HL-60/S4 treated with retinoic acid at 250 ng/mL for 4 days and 3 days (cell line): ENCODE measurements around the gene SSU72.
"Not testable (repeated sequence)": the region's sequence is repeated elsewhere in the genome, so short reads cannot be mapped to it uniquely, and the experiment has no call there.

Source experiments
- in situ Hi-C: fragments of 300-500 bp; cut with MboI; formaldehyde crosslinking; loops from 2 replicates; pipeline ENCODE4 v1.7.0; 2022; ENCODE audit warnings: low sequenced_read_pairs

The SSU72 gene

DNA sequence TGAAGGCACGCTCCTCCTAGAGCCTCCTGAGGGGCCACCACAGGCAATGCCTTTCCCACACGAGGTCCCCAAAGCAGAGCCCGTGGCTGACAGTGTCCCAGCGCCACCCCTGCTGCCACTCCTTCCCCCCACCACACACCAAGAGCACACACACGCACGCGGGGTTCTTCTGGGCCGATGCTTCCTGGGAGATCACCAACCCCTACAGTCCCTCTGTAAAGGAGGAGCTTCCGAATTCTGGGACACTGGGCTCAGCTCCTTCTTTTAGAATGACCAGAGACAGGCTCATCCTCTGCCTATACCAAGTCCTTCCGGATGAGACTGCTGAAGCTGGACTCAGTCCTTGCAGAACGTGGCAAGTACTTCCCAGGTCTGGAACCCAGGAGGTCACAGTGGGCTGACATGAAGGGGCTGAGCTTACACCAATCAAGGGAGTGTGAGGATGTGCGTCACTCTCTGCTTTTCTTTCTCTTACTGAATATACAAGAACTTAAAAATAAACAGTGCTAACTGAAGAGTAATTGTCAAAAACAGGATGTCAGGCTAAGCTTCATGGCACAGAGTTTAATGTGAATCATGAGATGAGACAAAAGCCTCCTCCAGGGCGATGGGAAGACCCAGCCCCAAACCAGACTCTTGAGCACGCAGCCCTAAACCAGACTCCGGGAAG, 12.7 kb downstream of the SSU72 start:
- in situ Hi-C loops = no loop called here

DNA sequence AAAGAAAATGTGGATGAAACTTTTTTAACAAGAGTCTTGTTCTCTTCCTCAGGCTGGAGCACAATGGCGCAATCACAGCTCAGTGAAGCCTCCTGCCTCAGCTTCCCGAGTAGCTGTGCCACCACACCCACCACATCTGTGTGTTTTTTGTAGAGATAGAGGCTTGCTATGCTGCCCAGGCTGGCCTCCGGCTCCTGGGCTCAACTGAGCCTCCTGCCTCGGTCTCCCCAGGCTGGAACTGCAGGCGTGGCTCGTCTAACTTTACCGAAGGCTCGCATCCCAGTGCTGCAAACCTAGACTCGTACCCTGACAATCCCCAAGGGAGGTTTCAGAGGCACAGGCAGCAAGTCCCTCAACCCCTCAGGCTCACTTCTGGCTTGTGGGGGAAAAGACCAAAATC, 14.5 kb downstream of the SSU72 start:
- in situ Hi-C loops = no loop called here

DNA sequence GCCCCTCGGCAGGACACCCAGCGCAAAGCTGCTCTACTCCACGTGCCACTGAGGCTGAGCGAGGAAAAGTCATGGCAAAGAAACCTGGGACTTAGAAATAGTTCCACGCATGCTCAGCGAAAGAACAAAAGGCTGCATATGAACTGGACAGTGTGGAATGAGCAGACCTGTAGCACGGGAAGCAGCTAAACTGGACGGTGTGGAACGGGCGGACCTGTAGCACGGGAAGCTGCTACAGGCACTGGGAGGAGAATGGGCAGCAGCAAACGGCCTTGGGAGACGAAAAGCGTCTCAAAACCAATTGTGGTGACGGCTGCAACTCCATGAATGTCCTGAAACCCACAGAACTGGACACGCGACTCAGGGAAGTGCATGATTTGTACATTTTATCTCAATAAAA, 15.6 kb downstream of the SSU72 start:
- in situ Hi-C loops = no loop called here

DNA sequence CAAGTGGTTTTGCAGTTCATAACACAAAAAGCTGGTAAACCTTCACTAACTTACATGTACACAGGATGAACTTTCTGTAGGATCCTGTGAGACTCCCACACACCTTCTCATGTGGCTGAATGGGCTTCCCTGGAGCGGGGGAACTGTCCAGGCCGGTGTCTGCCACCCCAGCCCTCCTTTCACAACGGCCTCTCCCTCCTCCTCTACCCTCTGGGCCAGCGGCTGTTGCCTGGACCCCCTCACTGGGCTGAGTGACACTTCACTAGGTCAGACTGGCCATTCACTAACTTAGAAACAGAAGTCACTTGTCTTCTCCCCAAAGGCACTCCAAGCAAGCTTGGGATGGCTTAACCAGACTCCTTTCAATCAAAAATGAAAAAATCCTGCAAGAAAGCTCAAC, 16.1 kb downstream of the SSU72 start:
- in situ Hi-C loops = no loop called here

DNA sequence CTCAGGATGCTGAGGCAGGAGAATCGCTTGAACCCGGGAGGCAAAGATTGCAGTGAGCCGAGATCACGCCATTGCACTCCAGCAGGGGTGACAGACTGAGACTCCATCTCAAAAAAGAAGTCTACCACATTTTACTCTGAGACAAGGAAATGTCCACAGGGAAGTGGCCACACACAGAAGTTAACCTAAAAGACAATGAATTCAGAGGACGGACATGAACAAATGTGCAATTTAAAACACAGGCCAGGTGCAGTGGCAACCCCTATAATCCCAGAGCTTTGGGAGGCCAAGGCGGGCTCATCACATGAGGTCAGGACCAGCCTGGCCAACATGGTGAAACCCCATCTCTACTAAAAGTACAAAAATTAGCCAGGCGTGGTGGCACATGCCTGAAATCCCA, 17.0 kb downstream of the SSU72 start:
- in situ Hi-C loops = not testable (repeated sequence)

DNA sequence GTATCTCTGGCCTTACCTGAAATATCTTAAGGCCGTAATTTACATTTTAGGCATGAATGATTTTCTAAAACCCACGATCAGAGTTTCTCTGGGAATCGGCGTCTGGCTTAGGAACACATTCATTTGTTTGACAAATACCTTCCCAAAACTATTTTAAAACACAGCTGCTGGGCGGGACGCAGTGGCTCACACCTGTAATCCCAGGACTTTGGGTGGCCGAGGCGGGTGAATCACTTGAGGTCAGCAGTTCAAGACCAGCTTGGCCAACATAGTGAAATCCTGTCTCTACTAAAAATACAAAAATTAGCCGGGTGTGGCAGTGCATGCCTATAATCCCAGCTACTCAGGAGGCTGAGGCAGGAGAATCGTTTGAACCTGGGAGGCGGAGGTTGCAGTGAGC, 17.7 kb downstream of the SSU72 start:
- in situ Hi-C loops = not testable (repeated sequence)

DNA sequence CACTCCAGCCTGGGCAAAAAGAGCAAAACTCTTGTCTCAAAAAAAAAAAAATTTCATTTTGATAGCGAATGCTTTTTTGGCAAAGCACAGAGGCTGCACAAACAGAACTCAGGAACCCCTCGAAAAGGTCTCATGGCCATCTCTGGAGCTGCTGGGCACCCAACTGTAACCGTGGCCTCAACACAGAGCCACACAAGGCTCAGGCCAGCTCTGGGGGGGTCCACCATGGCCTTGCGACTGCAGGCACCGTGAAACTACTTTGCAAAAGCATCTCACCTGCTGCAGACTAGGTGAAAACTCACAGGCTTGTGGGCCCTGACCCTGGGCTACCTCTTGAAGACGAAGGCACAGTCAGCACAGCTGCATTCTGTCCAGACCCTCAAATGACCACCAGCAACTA, 18.2 kb downstream of the SSU72 start:
- in situ Hi-C loops = no loop called here

DNA sequence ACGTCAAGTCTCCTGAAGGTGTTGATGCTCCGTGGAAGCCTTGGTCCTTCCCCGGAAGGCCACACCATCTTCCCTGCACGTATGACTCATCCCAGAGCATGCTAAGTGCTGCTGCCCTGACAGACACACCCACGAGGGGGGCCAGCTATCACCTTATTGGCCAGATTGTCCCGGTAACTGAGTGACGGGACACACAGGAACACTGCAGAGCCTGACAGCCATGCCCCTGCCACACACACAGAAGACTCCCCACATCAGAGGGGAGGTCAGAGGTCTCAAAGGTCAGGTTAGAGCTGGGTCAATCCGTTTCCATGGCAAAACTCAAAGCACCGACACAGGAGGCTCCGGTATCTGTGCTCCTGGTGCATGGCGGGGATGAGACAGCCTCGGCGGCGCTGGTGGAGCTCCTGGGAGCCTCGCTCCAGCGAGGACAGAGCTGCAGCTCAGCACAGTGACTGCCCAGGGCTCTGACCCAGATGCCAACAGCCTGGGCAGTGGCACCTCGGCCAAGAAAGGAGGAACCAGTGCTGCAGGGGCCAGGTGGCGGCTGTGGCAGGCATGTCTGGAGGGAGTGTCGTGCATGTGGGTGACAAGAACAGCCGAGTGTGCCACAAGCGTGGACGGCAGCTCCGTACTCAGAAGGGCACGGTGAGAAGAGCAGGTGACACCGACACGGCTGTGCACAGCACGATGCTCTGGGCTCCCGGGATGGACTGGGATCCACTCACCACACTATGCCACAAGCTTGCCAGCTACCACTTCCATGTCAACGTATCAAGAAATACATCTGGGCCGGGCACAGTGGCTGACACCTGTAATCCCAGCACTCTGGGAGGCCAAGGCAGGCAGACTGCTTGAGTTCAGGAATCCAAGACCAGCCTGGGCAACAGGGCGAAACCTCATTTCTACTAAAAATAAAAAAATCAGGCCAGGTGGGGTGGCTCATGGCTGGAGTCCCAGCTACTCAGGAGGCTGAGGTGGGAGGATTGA, 19.4 kb downstream of the SSU72 start:
- in situ Hi-C loops = no loop called here

DNA sequence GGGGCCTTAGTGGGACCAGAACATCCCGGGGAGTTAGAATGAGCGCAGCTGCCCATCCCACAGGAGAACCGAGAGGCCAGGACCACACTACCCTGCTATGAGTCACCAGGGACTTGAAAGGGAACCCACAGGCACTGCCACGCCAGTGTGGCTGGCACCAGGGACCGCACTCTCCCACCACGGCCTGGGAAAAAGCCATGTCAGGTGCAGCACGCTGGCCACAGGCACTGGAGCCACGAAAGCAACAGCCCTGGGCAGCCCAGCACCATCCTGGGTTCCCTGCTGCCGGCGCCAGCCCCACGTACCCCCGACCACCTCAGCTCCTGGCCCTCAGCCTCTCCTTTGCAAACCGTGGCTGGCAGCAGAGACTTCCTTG, 20.1 kb downstream of the SSU72 start:
- in situ Hi-C loops = no loop called here

DNA sequence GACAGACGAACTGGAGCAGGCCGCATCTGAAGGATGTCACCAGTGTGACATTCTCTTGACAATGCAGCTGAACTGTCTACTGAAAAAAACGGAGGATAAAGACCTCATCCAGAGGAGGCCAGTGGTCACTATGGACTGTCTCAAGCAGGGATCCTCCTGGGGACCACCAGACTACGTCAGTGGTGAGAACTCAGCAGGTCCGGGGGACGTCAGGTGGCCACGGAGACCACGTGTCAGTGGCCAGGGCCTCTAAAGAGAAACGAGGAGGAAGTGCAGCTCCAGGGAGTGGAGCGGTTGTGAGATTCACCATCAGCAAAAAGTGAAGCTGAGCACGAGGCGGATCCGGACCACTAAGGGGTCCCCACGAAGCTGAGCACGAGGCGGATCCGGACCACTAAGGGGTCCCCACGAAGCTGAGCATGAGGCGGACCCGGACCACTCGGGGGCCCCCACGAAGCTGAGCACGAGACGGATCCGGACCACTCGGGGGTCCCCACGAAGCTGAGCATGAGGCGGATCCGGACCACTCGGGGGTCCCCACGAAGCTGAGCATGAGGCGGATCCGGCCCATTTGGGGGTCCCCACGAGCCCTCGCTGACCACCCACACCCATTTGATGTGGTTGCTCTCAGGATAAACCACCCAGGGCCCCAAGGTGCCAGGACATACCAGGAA, 20.7 kb downstream of the SSU72 start:
- in situ Hi-C loops = no loop called here

DNA sequence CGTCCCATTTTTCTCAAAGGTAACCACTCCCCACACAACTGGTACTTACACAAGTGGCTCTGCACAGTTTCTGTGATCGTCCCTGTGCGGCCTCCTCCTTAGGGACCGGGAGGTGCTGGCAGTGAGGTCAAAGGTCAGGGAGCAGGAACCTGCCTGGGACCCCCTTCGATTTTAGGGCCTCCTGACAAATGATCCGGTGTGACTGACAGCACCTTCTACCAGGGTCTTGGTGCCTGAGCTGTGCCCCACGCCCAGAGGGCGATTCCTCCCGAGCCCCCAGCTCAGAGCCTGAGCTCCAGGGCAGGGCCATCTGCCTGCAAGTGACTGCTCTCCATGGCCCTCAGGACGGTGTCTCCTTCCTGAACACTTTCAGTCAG, 22.4 kb downstream of the SSU72 start:
- in situ Hi-C loops = no loop called here

DNA sequence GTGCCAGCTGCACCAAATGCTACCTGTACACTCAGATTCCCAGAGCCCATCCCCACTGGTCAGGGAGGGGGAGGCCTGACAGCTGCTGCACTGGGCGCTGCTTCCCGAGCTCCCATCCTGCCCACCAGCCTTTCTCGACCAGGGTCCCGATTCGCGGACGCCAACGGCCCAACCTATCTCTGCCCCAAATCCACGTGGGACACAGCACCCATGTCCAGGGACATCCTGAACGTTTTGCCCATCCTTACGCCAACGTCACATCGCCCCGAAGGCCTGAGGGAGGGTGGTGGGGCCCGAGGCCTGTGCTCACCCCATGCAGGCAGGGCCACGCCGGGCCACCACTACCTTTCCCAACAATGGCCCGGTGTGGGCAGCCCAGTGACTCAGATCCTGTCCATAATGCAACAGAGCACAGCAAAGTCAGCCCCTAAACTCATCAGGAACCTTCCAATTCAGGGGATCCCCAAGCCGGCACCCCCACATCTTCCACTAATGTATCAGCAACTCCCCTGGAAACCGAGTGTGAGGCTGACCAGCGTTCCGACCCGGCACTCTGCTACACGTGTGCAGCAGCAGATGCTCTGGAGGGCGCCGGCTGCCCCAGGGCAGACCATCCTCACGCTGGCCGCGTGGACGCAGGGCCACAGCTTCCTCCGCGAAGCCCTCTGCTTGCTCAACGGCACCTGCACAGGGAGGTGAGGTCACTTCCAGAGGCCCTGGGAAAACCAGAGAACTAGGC, 23.0 kb downstream of the SSU72 start:
- in situ Hi-C loops = no loop called here

DNA sequence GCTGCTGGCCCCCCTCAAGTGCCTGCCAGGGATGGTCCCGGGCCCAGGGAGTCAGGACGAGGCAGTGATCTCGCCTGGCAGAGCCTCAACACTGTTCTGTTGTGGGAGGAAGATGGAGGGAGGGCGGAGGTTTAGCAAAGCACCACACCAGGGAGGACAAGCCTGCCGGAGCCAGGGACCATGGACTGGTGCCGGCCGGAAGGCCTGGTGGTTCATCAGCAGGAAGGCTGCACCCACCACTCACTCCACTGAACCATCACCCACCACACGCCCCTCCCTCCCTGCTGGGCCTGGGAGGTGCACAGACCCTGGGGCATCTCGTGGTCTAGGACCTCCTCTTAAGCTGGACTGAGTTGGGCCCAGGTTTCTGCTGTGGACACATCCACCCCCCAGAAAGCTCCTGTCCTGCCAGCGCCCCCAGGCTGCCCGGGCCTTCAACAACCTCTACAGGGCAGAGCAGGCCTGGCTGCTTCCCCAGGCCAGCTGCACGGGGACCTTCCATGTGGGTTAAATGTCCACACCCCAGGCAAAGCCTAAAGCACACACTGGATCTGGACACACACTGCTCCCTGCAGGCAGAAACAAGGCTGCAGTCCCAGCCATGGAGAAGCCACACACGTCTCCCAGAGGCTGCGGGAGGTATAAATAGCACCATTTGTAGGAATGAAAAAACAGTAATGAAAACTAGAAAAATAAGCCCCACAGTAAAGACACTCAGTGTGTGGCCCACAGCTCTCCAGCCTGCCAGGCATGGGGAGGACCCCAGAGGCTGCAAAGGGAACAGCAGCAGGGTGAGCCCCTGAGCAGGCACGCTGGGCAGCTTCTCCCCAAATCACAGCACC, 23.9 kb downstream of the SSU72 start:
- in situ Hi-C loops = no loop called here

DNA sequence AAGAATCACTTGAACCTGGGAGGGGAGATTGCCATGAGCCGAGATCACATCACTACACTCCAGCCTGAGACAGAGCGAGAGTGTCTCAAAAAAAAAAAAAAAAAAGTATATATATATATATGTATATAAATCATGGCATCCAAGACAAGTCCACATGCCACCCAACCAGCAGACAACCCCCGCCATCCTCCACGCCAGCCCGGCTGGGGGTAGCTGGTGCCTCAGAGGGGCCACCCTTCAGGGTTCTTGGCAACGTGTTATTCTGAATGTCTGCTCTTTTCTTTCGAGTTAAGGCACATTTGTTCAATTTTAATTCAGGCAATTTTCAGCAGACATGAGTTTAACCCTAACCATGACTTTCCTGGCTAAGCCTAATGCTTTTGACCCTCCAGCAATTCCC, 24.6 kb downstream of the SSU72 start:
- in situ Hi-C loops = no loop called here

DNA sequence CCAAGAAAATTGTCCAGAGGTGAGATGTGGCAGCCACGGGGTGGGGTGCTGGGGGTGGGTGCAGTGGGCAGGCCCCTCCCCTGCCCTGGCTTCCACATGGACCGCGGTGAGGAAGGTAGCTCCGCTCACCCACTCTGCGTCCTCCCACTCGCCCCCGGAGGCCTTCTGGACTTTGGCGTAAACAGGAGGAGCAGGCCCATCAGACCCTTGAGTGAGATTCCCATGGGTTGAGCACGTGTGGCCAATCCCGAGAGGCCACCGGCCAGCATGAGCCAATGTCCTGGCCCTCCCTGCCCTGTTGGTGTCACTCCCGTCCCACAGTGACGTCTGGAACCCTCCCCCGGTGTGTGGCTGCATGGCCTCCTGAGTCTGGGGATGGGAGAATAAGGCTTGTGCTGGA, 26.1 kb downstream of the SSU72 start:
- in situ Hi-C loops = no loop called here

DNA sequence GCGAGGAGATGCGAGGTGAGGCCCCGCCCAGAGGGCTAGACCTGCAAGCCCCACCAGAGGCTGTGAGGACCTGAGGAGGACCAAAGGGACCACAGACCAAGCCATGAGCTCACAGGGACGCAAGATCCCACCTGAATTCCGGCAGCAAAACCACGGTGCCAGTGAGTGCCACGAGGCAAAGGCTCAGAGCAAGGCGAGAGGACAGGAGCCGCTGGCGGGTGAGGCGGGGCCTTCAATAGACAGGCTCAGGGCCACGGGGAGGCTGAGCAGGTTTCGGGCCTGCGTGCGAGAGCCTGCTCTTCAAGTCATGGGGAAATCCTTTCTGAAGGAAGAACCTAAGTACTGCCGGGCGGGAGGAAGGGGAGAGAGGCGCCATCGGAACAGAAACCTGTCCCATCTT, 27.2 kb downstream of the SSU72 start:
- in situ Hi-C loops = no loop called here

DNA sequence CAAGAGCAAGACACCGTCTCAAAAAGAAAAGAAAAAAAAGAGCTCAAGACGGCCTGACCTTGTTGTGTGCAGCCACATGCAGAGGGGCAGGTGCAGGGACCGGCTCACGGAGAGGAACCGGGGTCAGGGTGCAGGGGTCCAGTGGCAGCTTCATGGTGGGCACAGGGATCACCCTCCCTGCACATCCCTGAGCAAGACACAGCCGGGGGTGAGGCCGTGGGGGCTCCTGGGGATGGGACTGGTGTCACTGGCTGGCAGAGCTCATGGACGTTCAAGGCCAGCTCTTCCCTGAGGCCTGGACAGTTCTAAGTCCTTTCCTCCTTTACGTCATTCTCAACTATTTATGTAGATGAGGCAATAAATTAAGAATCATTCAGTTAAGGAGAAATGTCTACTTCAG, 27.7 kb downstream of the SSU72 start:
- in situ Hi-C loops = no loop called here

DNA sequence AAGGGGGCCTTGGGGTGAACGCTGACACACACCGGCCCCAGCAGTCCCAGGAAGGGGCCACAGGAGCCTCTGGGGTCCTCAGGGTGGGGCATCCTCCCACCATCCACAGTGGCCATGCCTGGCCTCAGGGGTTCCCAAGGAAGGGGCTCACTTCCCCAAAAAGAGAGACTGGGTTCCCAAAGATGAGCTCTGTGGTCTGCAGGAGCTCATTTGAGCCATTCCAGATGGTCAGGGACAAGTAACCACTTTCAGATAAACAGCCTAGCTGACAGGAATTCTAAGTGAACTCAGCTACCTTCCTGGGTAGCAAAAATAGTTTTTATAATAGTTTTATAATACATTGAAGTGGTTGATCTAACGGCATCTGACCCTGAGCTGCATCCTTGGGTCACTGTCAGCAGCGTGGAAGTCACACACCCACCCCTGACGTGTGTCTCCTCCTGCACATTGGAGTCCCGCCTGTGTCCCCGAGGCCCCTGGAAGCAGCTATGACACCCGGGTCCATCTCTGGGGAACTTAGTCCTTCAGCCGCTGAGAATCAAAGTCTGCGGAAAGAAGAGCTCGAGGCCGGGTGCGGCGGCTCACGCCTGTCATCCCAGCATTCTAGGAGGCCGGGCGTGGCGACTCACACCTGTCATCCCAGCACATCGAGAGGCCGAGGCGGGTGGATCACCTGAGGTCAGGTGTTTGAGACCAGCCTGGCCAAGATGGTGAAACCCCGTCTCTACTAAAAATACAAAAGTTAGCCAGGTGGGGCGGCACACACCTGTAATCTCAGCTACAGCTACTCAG, 28.5 kb downstream of the SSU72 start:
- in situ Hi-C loops = no loop called here

DNA sequence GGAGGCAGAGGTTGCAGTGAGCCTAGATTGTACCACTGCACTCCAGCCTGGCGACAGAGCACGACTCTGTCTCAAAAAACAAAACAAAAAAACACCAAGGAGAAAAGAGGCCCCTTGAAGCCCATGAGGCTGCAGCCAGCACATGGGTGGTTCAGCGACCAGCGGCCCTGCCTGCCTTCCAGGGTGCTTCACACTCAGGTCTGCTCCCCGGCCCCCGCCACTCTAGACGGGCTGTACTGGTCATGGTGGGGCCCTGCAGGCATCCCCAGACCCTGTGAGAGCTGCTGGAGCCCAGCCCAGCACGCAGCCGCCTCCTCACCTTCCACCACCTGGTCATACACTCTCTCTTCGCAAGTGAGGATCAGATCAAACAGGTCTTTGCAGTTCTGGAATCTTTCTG, 30.1 kb downstream of the SSU72 start:
- in situ Hi-C loops = no loop called here

DNA sequence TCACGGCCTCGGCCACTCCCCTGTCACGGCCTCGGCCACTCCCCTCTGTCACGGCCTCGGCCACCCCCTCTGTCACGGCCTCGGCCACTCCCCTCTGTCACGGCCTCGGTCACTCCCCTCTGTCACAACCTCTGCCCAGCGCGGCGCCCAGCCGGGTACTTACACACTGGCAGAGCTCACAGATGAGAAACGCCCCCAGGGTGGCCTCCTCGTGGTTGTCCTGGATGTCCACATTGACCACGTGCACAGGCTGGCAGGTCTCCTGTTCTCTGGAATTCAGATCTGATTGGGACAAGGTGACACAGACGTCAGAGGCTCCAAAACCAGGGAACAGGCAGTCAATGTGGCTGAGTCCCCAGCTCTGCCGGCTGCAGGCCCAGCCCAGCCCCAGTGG, 31.0 kb downstream of the SSU72 start:
- in situ Hi-C loops = no loop called here
